HG03139 (cell line): ENCODE data around the gene NOP9.

Source experiments
- ATAC-seq: cut with Tn5 transposase; IDR thresholded peaks from one replicate; pipeline ENCODE4 v1.9.1; 2021; ENCODE audit not compliant: unreplicated experiment

NOP9 gene

DNA sequence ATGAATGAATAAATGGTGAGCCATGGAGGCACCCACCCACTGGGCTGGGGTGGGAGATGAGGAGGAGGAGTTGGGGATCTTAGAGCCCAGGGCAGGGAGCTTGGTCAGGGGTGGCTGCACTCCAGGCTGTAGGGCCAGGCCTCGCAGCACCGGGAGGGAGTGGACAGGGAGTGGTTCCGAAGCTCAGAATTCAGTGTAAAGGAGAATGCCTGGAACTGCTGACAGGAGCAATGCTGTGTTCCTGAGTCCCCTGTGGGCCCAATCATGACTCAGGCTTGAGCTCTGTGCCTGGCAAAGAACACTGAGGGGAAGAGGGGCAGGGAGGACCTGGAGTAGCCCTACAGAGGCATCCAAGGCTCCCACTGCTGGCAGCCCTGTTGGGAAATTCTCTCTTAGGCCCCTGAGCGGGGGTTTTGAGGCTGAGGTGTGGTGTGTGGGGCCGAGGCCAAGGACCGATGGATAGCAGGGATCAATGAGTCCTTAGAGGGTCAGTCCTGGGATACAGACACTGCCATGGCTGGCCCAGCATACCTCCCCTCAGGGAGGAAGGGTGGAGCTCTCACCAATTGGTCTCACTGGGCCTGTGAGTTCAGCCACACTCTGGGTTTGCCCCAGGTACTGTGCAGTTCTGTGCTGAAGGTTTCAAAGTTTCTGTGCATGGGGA is 18.7 kb upstream of the NOP9 start:
- ATAC-seq = no peak

DNA sequence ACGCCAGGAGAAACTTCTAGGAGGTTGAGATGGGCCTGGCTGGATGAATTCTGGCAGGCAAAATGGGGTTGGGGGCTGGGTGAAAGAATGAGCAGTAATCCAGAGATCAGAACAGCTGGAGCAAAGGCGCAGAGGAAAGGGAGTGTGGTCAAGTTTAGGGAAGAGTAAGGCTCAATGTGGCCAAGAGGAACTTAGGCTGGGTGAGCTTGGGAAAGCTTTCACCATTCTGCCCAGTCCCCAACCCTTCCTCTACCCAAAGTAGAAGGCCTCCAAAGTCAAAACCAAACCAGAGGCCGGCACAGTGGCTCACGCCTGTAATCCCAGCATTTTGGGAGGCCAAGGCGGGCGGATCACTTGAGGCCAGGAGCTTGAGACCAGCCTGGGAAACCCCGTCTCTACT is 18.0 kb upstream of the NOP9 start:
- no peak for ATAC-seq

DNA sequence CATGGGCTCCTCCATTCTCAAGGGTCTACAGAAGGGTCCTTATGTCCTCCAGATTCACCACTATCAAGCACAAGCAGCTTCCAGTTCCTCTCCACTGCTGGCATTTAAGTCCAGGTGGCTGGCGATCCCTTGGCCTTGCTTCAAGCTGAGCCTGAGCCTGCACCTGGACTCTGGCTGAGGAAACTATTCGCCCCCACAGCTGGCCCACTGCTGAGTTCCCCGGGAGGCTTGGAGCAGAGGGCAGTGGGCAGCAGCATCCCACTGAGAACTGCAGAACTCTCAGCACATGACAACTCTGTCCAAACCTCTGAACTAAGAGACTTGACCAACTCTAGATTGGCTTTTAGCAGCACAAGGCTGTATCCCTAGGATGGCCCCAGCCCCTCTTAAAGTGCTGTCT is 16.9 kb upstream of the NOP9 start:
- no peak for ATAC-seq

DNA sequence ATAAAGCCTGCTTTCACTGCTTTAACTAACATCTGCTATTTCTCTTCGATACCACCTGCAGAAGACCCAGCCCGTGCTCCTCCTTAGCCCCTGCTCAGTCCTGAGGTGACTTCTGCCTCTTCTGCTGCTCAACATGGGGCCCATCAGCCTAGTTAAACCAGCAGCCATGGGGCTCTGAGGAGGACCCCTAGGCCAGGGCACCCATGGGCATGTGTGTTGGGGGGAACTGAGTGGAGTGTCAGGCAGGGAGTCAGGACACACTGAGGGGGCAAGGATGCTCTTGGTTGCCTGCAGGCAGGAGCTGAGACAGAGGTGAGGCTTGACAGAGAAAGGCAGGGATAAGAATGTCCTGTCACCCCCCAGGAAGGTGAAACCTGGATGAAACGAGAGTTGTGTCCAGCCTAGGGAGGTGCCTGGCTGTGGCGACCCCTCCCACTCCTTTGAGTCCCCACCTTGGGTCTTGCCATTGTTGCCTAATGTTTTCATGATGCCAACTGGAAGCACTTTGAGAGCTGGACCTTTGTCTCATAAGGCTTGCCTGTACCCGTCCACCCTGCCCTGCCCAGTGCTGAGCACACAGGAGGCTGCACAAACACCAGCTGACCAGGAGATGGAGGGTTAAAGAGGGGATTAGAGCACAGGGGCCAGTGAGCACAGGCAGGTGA is 15.7 kb upstream of the NOP9 start:
- ATAC-seq = no peak

DNA sequence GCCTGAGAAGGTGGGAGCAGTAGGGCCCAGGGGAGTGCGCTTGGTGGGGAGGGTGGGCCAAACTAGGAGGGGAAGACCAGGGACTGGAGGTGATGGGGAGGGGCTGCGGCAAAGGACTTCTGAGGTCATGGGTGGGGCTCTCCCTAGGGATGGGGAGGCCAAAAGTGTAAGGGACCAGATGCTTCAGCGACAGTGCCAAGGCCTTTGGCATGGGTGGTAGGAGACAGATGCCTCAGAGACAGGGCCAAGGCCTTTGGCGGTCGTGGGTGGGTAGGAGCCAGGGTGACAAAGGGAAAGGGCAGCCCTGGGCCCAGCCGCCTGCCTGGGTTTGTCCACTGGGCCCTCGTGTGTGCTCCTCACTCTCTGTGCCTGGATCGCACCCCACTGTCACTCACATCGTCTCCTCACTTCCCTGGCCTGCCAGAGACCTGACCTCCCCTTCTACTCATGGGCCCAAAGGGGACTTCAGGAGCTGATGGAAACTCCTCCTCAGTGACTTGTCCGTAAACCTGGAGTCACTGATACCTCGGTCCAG is 15.1 kb upstream of the NOP9 start:
- no peak for ATAC-seq

DNA sequence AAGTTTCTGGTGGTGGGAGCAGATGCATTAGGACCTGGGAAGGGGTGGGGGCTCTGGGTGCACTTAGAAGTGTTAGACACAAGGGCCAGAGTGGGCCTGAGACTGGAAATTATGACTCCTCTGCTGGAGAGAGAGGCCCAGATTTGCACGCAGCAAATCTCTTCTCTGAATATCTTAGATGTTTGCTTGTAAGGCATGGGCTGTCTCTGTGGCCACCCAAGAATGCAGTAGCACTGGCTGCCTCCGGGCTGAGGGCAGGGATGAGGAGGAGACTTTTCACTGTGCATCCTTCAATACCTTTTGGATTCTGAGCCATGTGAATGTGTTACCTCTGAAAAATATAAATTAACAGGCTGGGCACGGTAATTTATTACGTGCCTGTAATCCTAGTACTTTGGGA is 14.3 kb upstream of the NOP9 start:
- no peak for ATAC-seq

DNA sequence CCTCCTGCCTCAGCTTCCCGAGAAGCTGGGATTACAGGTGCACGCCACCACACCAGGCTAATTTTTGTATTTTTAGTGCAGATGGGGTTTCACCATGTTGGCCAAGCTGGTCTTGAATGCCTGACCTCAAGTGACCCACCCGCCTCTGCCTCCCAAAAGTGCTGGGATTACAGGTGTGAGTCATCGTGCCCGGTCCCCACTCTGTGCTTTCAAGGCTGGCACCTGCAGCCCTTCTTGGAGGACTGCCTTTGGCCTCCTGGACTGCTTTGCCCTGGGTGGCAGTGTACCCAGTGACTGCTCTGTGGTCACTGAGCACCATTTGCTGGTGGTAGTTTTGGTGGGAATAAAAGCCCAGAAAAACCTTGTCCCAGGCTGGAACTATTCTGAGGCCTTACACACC is 12.7 kb upstream of the NOP9 start:
- ATAC-seq = no peak

DNA sequence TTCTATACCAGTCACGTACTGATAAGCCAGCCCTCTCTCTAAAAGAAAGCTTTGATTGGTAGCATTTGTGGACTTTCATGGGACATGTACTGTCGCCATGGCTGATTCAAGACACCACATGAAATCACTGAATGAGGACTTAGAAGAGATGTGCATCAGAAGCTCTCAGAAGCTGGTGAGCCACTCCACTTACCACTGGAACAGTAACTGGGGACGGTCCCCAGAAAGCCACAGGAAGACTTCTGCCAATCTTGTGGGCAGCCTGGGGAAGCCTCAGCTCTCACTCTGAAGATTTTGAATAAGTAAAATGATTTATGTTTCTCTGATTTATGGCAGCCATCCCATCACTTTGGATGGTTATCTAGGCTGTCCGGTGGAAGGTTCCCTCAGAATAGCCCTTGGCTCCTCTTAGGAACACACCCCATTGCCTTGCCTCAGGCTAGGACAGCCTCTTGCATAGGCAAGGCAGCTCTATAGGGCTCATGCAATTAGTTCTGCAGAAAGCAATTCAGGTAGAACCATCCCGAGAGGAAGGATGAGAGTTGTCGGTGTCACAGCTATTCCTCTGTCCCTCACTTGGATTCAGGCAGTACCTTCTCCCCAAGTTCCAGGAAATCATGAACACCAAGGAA is 9.9 kb upstream of the NOP9 start:
- no peak for ATAC-seq

DNA sequence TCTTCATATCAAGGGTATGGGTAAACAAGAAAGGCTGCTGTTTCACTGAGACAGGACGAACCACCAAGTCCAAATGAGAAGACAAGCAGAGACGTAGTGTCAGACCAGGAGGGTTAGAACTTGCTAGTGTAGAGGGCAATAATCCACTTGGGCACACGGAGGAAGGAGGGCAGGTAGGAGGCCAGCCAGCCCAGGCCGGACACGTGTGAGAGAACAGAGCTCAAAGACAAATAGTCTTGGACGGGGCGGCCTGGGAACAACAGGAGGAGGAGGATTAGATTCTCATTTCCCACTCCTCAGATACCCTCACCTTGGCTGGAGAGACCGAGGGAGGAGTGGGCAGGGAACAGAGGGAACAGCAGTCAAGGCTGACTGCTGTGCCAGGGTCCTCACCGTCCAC is 8.9 kb upstream of the NOP9 start:
- ATAC-seq = no peak

DNA sequence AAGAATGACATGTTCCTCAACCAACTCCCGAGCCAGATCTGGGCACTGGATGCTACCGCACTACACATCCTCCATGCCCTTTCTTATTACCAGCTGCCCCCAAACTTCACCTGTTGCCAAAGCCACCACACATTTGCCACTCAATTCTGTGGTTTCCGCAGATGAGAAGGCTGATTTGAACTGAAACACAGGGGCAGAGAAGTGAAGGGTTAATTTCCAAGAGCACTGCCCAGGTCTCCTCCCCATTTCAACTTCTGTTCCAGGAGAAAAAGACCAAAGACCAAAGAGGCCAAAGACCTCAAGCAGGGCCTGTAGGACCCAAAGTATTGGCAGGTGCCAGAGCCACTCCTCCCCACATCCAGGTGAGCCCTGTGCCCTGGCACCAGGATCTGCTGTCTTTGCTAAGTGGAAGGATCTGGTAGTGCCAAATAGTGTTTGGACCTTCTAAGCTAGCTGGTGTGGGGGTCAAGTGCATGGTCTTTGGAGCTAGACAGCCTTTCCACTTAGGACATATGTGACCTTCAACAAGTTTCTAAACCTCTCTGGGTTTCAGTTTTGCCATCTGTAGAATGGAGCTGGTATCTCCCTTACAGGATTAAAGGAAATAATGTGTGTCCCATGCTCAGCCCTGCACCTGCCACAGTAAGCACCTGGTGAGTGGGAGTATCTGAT is 8.1 kb upstream of the NOP9 start:
- ATAC-seq = no peak

DNA sequence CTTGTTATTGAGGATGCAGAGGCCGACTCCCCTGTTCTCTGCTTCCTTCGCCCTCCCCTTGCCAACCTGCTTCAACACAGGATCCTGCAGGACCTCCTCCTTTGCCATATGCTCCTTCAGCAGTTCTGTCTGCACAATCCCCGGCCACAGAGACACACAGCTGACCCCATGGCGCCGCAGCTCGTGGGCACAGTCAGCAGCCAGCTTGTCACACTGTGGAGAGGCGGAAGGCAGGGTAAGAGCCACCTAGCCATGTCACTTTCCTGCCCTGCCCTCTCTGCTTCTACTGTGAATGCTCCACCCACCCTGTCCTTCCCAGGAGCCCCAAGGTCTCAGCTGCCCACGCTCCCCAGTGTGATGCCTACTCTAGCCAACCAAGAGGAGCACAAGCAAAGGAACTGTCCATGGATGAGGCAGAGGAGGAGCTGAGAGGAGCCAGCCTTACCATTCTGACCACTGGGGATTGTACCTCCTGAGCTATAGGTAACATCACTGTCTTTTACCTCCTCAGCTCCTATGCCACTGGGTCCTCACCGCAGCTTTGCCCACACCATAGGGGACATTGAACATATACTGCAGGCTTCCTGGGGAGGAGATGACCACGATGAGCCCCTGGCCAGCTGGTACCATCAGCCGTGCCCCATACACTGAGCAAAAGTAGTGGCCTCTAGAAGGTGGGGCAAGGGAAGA is 7.4 kb upstream of the NOP9 start:
- no peak for ATAC-seq

DNA sequence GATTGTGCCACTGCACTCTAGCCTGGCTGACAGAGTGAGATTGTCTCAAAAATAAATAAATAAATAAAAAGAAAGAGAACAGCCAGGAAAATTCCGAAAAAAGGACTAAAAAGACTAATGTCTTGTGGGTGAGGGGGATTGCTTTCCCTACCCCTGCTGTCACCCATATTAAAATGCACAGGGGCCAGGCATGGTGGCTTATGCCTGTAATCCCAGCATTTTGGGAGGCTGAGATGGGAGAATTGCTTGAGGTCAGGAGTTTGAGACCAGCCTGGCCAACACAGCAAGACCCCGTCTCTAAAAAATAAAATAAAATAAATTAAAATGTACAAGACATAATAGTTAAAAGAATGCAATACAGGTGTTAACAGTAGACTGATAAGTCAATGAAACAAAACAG is 6.1 kb upstream of the NOP9 start:
- no peak for ATAC-seq

DNA sequence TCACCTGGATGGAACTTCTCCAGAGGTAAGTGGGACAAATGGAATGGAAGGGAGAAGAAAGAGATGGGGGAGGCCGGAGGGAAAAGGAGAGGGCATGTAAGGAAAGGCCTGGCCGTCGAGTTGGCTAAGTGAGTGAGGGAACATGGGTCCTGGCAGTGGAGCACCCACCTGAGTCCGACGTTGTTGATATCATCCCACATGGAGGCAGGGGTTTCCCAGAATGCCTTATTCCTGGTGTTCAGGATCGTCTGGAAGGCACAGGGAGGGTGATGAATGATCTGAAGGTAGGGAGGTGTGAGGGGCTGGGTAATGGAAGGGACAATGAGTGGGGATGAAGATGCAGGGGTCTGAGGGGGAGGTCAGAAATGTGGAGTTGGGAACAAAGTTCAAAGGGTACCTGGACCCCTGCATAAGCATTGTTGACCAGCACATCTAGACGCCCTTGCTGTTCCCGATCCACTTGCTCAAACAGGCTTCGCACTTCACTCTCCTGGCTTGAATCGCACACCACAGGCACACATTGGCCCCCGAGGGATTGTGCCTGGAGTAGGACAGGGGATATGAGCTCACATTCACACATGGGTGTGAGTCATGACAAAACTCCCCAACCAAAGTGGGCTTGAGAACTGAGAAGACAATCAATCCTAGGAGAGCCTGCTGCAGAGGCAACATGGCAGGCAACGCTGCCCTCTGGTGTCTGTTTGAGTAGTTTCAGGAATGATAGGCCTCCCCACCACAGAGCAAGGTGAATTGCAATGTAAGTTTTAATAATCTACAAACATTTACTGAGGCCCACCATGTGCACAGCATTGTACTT is 3.1 kb upstream of the NOP9 start:
- ATAC-seq = peak; percentile 51

DNA sequence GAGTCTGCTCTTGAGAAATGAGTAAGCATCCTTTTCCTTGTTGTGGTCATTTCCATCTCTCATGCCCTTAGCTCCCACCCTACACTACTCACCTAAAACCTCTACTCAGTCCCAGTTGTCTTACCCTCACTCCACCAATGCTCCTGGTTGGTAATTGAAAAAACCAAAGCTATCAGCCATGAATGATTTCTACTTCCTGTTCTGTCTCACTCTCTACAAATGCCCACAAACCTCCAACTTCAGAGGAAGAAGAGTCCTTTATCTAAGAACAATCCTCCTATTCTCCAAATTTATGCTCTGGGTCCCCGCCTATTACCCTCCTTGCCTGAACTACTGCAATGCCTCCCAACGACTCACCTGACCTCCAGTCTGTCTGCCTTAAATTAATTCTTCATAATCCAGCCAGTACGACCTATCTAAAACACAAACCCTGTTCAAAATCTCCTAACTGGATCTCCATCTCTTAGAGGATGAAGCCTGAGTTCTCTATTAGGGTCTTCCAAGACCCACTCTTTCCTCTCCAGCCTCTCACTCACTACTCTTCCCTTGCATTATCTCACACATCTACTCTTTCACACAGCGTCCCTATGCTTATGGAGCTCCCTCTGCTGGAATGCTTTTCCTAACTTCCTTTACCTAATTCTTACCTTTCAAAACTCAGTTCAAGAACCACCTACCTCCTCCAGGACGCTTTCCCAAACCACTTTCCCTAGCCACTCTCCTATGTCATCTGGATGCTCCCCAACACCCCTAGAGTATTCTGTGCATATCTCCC is 2.3 kb upstream of the NOP9 start:
- ATAC-seq = peak; percentile 22

DNA sequence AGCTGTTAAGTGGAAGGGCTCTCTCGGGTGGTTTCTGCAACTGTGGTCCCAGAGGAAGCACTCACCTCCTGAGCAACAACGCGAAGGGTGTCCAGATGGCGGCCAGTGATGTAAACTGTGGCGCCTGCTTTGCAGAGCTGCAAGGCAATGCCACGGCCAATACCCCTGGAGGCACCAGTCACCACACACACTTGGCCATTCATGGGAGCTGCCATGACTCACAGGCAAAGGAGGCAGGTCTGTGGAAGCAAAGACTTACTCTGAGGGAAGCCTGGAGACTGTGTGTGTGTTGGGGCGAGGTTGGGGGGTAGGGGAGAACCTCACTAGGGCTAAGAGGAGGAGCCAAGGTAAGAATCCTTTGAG is 777 bp upstream of the NOP9 start:
- ATAC-seq = no peak

DNA sequence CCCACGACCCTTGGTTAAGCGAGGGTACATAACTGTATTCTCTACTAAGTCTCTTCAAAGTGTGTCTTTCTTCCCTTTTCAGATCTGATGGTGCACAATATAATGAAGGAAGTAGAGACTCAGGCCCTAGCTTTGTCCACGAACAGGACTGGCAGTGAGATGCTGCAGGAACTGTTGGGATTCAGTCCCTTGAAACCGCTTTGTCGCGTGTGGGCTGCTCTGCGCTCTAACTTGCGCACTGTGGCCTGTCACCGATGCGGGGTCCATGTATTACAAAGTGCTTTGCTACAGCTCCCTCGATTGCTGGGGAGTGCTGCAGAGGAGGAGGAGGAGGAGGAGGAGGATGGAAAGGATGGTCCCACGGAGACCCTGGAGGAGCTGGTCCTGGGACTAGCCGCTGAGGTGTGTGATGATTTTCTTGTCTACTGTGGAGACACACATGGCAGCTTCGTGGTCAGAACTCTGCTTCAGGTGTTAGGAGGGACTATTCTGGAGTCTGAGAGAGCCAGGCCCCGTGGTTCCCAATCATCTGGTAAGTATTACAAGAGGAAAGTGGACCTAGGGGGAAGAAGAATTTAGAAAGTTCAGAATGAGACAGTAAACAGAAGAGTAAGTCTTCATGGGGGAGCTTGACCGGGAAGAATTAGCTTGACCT is 803 bp downstream of the NOP9 start:
- no peak for ATAC-seq

DNA sequence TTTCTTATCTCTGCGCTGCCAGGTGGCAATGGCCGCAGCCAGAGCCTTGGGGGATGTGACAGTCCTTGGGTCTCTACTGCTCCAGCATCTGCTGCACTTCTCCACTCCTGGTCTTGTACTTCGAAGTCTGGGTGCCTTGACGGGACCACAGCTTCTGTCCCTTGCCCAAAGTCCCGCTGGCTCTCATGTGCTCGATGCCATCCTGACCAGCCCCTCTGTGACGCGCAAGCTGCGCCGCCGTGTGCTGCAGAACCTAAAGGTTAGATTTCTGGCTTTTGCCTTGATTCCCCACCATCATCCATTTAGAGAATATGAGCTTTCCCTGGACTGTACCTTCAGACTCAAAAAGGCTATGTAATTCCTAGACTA is 4.4 kb downstream of the NOP9 start:
- no peak for ATAC-seq

DNA sequence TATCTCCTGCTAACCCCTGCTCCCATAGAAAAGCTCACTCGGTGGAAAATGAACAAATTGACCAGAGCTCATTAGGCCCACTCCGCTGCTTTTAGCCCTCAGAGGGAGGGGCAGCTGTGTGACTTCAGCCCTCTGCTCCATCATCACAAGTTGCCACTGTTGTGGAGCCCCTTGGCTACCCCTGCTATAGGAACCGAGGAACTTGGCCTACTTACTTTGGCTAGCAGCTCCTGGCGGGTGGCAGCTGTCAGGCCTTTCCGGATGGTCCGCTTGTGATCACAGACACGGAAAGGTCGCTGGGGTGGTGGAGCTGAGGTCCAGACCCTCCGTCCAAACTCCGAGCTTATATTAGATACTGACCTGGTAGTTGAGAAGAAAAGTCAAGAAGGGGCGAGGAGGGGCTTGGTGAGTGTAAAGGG is 7.5 kb downstream of the NOP9 start:
- ATAC-seq = no peak
